ENCODE measurements around the gene PDGFC.

Gene PDGFC

DNA sequence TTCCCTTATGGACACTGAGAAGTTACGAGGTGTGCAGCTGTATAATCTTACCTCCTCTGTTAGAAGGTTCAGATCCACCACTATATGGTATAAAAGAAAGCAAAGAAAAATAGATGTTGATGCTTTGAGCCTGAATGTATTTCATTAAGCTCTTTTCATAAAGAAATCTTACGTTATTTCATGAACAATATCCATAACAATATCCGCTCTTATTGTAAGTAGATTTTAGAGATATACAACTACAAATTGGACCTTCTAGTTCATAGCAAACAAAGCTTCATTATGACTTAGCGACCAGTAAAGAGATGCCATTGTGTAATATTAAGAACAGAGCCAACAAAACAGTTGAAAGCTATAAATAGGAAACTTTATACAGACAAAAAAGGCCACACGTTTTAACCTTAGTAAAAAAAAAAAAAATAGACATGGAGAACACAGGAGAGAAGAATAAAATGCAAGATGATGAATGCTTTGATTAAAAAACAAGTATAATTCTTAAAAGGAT, 203.6 kb downstream of the PDGFC start:
- H3K4me1 ChIP-seq (ENCODE audit: low read depth, poor library complexity, severe bottlenecking): no peaks in the 10 kb centered on the region
- no peaks in the 10 kb centered on the region for H3K79me2 ChIP-seq (ENCODE audit: insufficient read depth, low read depth)
- no peak overlapping the region for H2AFZ ChIP-seq (ENCODE audit: low read depth)
- H3K9ac ChIP-seq: no peak overlapping the region
- no peaks in the 10 kb centered on the region for H3K36me3 ChIP-seq (ENCODE audit: insufficient read depth)
- no peaks in the 10 kb centered on the region for H3K27me3 ChIP-seq (ENCODE audit: insufficient read depth, low read depth)
- no peak overlapping the region for H3K27ac ChIP-seq
- H3K4me2 ChIP-seq: no peak overlapping the region
- TF ChIP-seq, protein P1, sequence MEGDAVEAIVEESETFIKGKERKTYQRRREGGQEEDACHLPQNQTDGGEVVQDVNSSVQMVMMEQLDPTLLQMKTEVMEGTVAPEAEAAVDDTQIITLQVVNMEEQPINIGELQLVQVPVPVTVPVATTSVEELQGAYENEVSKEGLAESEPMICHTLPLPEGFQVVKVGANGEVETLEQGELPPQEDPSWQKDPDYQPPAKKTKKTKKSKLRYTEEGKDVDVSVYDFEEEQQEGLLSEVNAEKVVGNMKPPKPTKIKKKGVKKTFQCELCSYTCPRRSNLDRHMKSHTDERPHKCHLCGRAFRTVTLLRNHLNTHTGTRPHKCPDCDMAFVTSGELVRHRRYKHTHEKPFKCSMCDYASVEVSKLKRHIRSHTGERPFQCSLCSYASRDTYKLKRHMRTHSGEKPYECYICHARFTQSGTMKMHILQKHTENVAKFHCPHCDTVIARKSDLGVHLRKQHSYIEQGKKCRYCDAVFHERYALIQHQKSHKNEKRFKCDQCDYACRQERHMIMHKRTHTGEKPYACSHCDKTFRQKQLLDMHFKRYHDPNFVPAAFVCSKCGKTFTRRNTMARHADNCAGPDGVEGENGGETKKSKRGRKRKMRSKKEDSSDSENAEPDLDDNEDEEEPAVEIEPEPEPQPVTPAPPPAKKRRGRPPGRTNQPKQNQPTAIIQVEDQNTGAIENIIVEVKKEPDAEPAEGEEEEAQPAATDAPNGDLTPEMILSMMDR (conservative IDR thresholded peaks at IDR 0.05; ENCODE audit: low read depth, low read length): no peak
- H3K4me3 ChIP-seq (IDR thresholded peaks at IDR 0.05; ENCODE audit: insufficient read depth, low read depth, low read length): no peak overlapping the region
- H4K20me1 ChIP-seq (ENCODE audit: insufficient read depth): no peaks in the 10 kb centered on the region

DNA sequence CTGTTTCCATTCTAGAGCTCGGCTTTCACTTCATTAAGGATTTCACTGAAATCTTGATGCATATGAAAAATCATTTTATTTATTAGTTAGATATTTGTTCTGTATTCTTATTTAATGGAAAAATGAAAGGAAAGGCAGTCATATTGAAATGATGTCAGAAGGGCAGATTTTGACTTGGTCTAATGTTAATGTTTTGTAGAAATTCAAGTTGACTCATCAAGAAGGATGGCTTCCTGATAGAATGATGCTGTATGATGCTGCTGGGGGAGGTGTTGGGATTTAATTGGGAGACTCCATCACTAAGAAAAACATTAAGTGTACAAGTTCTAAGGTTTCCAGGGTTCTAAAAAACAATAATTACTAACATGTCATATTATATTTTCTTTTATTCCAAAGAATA, 204.8 kb downstream of the PDGFC start:
- no peaks in the 10 kb centered on the region for H3K36me3 ChIP-seq (ENCODE audit: insufficient read depth)
- no peak overlapping the region for H3K4me2 ChIP-seq
- H3K4me1 ChIP-seq (ENCODE audit: low read depth, poor library complexity, severe bottlenecking): no peaks in the 10 kb centered on the region
- no peaks in the 10 kb centered on the region for H4K20me1 ChIP-seq (ENCODE audit: insufficient read depth)
- H2AFZ ChIP-seq (ENCODE audit: low read depth): no peak overlapping the region
- no peaks in the 10 kb centered on the region for H3K79me2 ChIP-seq (ENCODE audit: insufficient read depth, low read depth)
- TF ChIP-seq, protein P1 (conservative IDR thresholded peaks at IDR 0.05; ENCODE audit: low read depth, low read length): no peak
- no peaks in the 10 kb centered on the region for H3K27me3 ChIP-seq (ENCODE audit: insufficient read depth, low read depth)
- no peak overlapping the region for H3K27ac ChIP-seq
- no peak overlapping the region for H3K9ac ChIP-seq
- no peak overlapping the region for H3K4me3 ChIP-seq (IDR thresholded peaks at IDR 0.05; ENCODE audit: insufficient read depth, low read depth, low read length)

DNA sequence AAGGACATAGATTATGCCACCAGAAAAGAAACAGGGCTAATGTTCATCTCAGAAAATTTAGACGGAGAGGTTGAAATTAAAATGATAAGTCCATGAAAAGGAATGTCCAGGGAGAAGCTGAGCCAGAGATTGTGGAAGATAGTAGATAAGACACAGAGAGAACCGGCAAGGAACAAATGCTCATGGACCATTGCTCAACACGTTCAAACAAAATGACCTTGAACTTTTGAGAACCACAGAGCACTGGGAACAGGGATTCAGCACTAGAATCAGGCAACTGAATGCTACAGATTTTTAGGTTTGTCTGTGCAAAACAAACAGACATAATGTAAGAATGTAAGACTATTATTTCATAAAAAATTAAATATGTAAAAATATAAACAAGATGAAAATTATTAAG, 206.3 kb downstream of the PDGFC start:
- Histone ChIP-seq H3K27me3 (ENCODE audit: insufficient read depth, low read depth) (no peaks in the 10 kb centered on the region), H3K27ac (no peak overlapping the region), H3K4me3 (IDR thresholded peaks at IDR 0.05; ENCODE audit: insufficient read depth, low read depth, low read length) (no peak overlapping the region), H3K9ac (no peak overlapping the region), H3K4me2 (no peak overlapping the region), H2AFZ (ENCODE audit: low read depth) (no peak overlapping the region), H3K36me3 (ENCODE audit: insufficient read depth) (no peaks in the 10 kb centered on the region), H3K79me2 (ENCODE audit: insufficient read depth, low read depth) (no peaks in the 10 kb centered on the region), H4K20me1 (ENCODE audit: insufficient read depth) (no peaks in the 10 kb centered on the region), H3K4me1 (ENCODE audit: low read depth, poor library complexity, severe bottlenecking) (no peaks in the 10 kb centered on the region)
- TF ChIP-seq, protein P1 (conservative IDR thresholded peaks at IDR 0.05; ENCODE audit: low read depth, low read length): no peak

DNA sequence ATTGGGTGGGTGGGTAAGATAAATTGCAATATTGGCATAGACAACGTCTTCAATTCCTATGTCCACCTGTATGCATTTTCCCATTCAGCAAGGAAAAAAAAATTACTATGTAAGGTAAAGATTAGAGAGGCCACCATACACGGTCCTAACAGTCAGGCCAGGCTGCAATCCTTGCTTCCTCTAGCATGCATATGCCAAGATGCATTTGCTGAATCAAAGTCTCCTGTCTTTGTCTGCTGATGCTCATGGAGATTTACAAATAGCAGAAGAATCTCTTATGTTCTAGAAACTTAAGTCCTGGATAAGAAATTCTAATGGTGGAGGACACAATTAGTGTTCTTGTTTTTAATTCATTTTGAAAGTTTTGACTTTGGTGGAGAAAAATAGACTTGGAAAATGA, 206.8 kb downstream of the PDGFC start:
- no peak overlapping the region for H3K4me2 ChIP-seq
- H2AFZ ChIP-seq (ENCODE audit: low read depth): no peak overlapping the region
- H3K4me3 ChIP-seq (IDR thresholded peaks at IDR 0.05; ENCODE audit: insufficient read depth, low read depth, low read length): no peak overlapping the region
- H3K27ac ChIP-seq: no peak overlapping the region
- no peaks in the 10 kb centered on the region for H4K20me1 ChIP-seq (ENCODE audit: insufficient read depth)
- no peak overlapping the region for H3K9ac ChIP-seq
- no peaks in the 10 kb centered on the region for H3K27me3 ChIP-seq (ENCODE audit: insufficient read depth, low read depth)
- H3K36me3 ChIP-seq (ENCODE audit: insufficient read depth): no peaks in the 10 kb centered on the region
- TF ChIP-seq, protein P1 (conservative IDR thresholded peaks at IDR 0.05; ENCODE audit: low read depth, low read length): no peak
- no peaks in the 10 kb centered on the region for H3K4me1 ChIP-seq (ENCODE audit: low read depth, poor library complexity, severe bottlenecking)
- no peaks in the 10 kb centered on the region for H3K79me2 ChIP-seq (ENCODE audit: insufficient read depth, low read depth)
